ENCODE measurements around the gene EIF1B.

EIF1B gene

DNA sequence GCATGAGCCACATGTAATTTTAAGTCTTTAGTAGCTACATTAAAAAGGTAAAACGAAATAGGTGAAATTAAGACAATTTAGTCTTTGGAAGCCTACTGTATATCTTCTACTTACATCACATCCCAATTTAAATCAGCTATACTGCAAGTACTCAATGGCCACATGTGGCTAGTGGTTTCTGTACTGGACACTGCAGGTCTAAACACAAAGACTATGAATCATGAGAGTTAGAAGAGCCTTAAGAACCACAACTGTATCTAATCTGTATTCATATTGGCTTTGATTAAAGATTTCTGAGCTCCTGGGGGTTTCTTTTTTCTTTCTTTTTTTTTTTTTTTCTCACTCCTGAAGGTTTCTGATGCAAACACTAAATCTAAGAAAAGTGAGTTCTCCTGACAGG lies 2.3 kb upstream of the EIF1B start:
- POLR2A ChIA-PET, result interaction anchor here (1.3 kb wide), 1 partner anchor 16 kb away, joined by 5 read pairs; no protein-coding TSS in a partner anchor
- TF ChIP-seq TARDBP (IDR thresholded peaks at IDR 0.05), result no peak
- no peak for TF ChIP-seq CTBP1 (IDR thresholded peaks at IDR 0.05; ENCODE audit: borderline replicate concordance)
- no peak for TF ChIP-seq SP1 (IDR thresholded peaks at IDR 0.05)
- TF ChIP-seq FOXK2 (IDR thresholded peaks at IDR 0.05), result no peak
- TF ChIP-seq NFRKB (IDR thresholded peaks at IDR 0.05), result no peak
- no peak for TF ChIP-seq ZNF384 (IDR thresholded peaks at IDR 0.05)
- TF ChIP-seq L3MBTL2 (conservative IDR thresholded peaks at IDR 0.05), result no peak
- no peak for TF ChIP-seq FOXM1 (IDR thresholded peaks at IDR 0.05; ENCODE audit: borderline replicate concordance)
- no peak for DNase-seq (ENCODE audit: extremely low spot score)
- CTCF ChIA-PET, result interaction anchor here (2.6 kb wide), 1 partner anchor 115 kb away, joined by 12 read pairs; no protein-coding TSS in a partner anchor

DNA sequence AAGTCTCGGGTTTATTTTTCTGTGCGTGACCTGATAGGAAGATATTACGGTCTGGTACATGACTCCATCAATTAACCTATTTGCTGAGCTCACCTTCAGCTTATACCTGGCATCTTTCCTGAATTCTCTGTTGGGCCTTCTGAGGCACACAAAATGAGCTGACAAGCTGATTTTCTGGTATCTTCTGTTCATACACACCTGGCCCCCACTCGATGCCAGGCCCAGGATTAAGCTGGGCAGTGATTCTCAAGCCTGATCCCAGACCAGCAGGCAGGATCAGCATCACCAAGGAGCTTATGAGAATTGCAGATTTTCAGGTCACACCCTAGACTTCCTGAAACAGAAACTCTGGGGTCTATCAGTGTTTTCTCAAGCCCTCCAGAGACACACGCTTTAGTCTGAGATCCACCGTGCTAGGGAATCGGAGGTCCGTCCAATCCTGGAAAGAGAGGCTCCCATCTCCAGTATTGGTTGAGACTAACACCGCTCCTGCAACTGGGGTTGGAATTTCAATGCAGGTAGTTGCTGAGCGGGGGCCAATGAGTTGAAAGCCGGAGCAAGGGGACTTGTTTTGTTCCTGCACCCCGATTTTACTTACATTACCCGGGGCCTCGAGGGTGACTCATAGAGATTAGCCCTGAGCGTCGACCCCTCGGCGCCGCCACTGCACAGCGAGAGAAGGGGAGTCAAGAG lies 636 bp upstream of the EIF1B start:
- ChIA-PET POLR2A (interaction anchor here (0.6 to 1.4 kb wide), 11 partner anchors 12 to 901 kb away, joined by 3 to 5 read pairs (median 4); partner anchors contain the start of gene RPL14), CTCF (interaction anchor here (0.6 to 2.6 kb wide), 11 partner anchors 8 to 1095 kb away, joined by 3 to 12 read pairs (median 3); no protein-coding TSS in a partner anchor)
- DNase-seq (ENCODE audit: extremely low spot score), result peak; percentile 12
- TF ChIP-seq L3MBTL2 (conservative IDR thresholded peaks at IDR 0.05), result peak; percentile 44
- TF ChIP-seq TARDBP (IDR thresholded peaks at IDR 0.05), result no peak
- TF ChIP-seq FOXK2 (IDR thresholded peaks at IDR 0.05), result no peak

DNA sequence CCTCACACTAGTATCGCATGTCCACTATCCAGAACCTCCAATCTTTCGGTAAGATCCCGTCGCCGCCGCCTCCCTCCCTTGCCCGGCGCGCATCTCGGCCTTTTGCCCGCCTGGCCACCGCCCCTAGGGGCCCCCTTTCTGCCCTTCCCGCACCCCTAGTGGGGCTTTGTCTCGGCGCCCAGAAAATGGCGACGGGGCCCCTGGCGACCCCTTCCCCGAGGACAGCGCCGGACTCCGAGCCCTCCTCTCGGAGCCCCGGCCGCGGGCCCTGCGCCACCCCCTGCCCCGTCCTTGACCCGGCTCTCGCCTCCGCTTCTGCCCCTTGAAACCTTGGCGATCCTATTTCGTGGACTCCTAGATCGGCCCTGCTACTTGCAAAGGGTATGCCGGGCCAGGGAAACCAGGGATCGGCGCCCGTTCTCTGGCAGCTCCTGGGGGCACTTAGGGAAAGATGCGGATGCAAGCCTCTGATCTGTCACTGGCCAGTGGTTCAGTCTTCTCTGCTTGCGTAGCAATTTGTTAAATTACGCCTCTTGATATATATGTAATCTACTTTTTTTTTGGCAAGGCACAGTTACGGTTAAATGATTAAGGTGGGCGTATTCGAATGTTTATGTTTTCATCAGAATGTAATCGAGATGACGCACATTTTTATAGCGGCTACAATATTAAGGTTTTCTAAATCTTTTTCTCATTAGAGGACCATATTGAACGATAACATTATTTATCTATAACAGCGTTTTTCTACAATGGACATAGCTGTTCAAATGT lies 603 bp downstream of the EIF1B start:
- ChIA-PET POLR2A (interaction anchor here (1.0 to 1.4 kb wide), 5 partner anchors 14 to 118 kb away, joined by 3 to 4 read pairs (median 4); no protein-coding TSS in a partner anchor), CTCF (interaction anchor here (1.3 to 2.6 kb wide), 2 partner anchors 13 to 118 kb away, joined by 5 to 12 read pairs; no protein-coding TSS in a partner anchor)
- peak; percentile 37 for DNase-seq (ENCODE audit: extremely low spot score)
- TF ChIP-seq TARDBP (IDR thresholded peaks at IDR 0.05), result no peak
- no peak for TF ChIP-seq SP1 (IDR thresholded peaks at IDR 0.05)
- TF ChIP-seq FOXA1 (IDR thresholded peaks at IDR 0.05), result no peak
- TF ChIP-seq LEF1 (IDR thresholded peaks at IDR 0.05; ENCODE audit: borderline replicate concordance), result no peak
- no peak for TF ChIP-seq ARNT (IDR thresholded peaks at IDR 0.05)
- TF ChIP-seq, protein P1, sequence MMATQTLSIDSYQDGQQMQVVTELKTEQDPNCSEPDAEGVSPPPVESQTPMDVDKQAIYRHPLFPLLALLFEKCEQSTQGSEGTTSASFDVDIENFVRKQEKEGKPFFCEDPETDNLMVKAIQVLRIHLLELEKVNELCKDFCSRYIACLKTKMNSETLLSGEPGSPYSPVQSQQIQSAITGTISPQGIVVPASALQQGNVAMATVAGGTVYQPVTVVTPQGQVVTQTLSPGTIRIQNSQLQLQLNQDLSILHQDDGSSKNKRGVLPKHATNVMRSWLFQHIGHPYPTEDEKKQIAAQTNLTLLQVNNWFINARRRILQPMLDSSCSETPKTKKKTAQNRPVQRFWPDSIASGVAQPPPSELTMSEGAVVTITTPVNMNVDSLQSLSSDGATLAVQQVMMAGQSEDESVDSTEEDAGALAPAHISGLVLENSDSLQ (IDR thresholded peaks at IDR 0.05), result no peak
- no peak for TF ChIP-seq SUZ12 (IDR thresholded peaks at IDR 0.05)

DNA sequence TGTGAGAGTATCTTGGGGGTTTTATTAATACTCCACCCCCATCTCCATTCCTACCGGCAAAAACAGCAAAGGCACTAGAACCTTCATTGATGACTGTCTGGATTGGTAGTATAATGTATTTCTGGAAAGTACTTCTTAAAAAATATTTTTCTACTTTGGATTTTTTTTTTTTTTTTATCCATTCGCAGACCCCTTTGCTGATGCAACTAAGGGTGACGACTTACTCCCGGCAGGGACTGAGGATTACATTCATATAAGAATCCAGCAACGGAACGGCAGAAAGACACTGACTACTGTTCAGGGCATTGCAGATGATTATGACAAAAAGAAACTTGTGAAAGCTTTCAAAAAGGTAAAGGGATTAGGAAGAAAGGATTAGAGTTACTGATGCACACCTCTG lies 1.2 kb downstream of the EIF1B start:
- no peak for TF ChIP-seq CTBP1 (IDR thresholded peaks at IDR 0.05; ENCODE audit: borderline replicate concordance)
- TF ChIP-seq ELF4 (IDR thresholded peaks at IDR 0.05), result 0 out of 2 replicates have a peak, but pooled peaks have one; percentile 5
- TF ChIP-seq ZNF384 (IDR thresholded peaks at IDR 0.05), result peak; percentile 53; the same call in 1 of the 2 replicates
- ChIA-PET CTCF (no interaction called here), POLR2A (no interaction called here)
- no peak for DNase-seq (ENCODE audit: extremely low spot score)

DNA sequence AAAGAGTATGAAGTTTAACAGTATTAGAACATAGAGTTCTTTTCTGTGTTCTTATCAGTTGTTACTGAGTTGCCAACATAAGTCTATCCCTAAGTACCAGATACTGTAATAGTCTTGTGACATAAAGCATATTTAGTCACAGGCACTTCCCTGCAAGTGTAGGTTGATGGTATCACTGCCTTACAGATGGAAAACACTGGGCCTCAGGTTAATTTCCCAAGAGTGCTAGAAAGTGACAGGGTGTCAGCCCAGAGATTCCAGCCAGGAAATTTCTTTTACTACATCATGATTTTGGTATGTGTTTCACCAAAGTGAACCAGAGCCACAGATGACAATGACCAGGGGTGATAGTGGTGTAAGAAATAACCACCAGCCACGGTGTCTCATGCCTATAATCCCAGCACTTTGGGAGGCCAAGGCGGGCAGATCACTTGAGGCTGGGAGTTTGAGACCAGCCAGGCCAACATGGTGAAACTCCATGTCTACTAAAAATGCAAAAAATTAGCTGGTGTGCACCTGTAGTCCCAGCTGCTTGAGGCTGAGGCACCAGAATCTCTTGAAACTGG lies 3.2 kb downstream of the EIF1B start:
- TF ChIP-seq ZNF384 (IDR thresholded peaks at IDR 0.05), result no peak
- TF ChIP-seq, protein P1 (IDR thresholded peaks at IDR 0.05), result no peak
- ChIA-PET CTCF (interaction anchor here (1.3 kb wide), 1 partner anchor 121 kb away, joined by 8 read pairs; no protein-coding TSS in a partner anchor), POLR2A (no interaction called here)
- no peak for DNase-seq (ENCODE audit: extremely low spot score)

DNA sequence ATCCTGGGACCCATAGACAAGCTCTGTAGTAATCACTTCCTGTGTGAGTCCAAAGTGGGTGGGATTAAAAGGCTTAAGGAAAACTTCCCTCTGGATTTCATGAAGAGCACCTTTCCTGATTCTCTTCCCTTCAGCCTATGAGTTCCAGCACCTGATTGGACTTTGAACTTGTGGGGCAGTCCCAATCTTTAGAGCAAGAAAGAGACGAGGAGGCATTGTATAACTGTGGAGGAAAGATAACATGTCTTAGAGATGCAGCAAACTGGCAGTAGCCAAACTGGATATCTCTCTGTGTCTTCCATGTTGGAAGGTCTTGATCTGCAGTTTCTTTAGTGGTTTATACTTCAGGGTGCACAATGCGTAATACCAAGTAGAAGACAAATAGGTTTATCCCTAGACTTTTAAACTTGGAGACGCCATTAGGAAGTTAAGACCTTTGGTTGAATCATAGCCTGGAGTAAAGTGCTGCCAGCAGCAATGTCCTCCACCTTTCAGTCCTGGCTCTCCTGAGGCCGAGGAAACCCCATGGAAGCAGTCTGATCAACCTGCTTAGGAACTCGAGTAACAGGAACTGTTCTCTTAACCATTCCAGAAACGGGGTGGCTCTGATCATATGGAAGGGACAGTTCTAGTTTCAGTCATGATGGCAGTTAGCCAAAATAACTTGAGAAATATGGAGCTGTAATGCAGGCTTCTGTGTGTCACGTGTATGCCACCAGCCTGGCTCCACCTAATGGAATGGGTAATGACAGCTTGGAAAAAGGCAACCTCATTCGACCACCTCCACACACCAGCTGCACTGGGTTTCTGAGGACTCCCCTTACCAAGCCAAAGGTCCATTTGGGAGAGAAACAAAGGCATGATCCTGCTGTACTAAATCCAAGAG lies 4.7 kb downstream of the EIF1B start:
- no peak for DNase-seq (ENCODE audit: extremely low spot score)
- TF ChIP-seq TARDBP (IDR thresholded peaks at IDR 0.05), result no peak
- no peak for TF ChIP-seq SP1 (IDR thresholded peaks at IDR 0.05)
- TF ChIP-seq HDGF (IDR thresholded peaks at IDR 0.05; ENCODE audit: borderline replicate concordance), result no peak
- TF ChIP-seq NFRKB (IDR thresholded peaks at IDR 0.05), result no peak
- TF ChIP-seq ARNT (IDR thresholded peaks at IDR 0.05), result no peak
- no peak for TF ChIP-seq SUZ12 (IDR thresholded peaks at IDR 0.05)
- TF ChIP-seq, protein P1 (IDR thresholded peaks at IDR 0.05), result no peak
- no peak for TF ChIP-seq FOXM1 (IDR thresholded peaks at IDR 0.05; ENCODE audit: borderline replicate concordance)
- TF ChIP-seq FOXA1 (IDR thresholded peaks at IDR 0.05), result no peak
- TF ChIP-seq ELF4 (IDR thresholded peaks at IDR 0.05), result no peak
- TF ChIP-seq CTBP1 (IDR thresholded peaks at IDR 0.05; ENCODE audit: borderline replicate concordance), result no peak
- TF ChIP-seq L3MBTL2 (conservative IDR thresholded peaks at IDR 0.05), result no peak
- no peak for TF ChIP-seq FOXK2 (IDR thresholded peaks at IDR 0.05)
- TF ChIP-seq ZNF384 (IDR thresholded peaks at IDR 0.05), result no peak
- no peak for TF ChIP-seq BHLHE40 (IDR thresholded peaks at IDR 0.05; ENCODE audit: borderline replicate concordance)
- TF ChIP-seq LEF1 (IDR thresholded peaks at IDR 0.05; ENCODE audit: borderline replicate concordance), result no peak
- ChIA-PET CTCF (interaction anchor here (1.3 kb wide), 1 partner anchor 122 kb away, joined by 8 read pairs; no protein-coding TSS in a partner anchor), POLR2A (interaction anchor here (0.7 to 0.9 kb wide), 2 partner anchors 8 to 120 kb away, joined by 3 read pairs; no protein-coding TSS in a partner anchor)
